Stomach (tissue), 4 donors: Measurements from ENCODE around the gene MYH9.
"Not testable (repeated sequence)": the region's sequence is repeated elsewhere in the genome, so short reads cannot be mapped to it uniquely, and the experiment has no call there.

ENCODE experiments used
- EP300 ChIP-seq: sonication (generic); formaldehyde crosslinking; IDR thresholded peaks from one replicate; pipeline ENCODE4 v1.6.1; 2017; ENCODE audit warnings: antibody characterized with exemption
- POLR2A ChIP-seq, 4 donors: fragments of 450-650 bp; IDR thresholded peaks; one replicate each; pipeline ENCODE4 v1.6.1; 2016; ENCODE audit warnings: antibody characterized with exemption in 4 of 4, control low read depth in 2 of 4, mild to moderate bottlenecking in 1 of 4, moderate library complexity in 1 of 4
- TF ChIP-seq, protein P1 (sequence below), 7 experiments: fragments of 450-650 bp in 4 of 7; fragments of 200-600 bp in 3 of 7; sonication (generic) in 3 of 7; IDR thresholded peaks; one replicate each; pipeline ENCODE4 v1.5.1; 2016 to 2019; ENCODE audit warnings: antibody characterized with exemption in 7 of 7, control low read depth in 2 of 7, mild to moderate bottlenecking in 1 of 7

DNA sequence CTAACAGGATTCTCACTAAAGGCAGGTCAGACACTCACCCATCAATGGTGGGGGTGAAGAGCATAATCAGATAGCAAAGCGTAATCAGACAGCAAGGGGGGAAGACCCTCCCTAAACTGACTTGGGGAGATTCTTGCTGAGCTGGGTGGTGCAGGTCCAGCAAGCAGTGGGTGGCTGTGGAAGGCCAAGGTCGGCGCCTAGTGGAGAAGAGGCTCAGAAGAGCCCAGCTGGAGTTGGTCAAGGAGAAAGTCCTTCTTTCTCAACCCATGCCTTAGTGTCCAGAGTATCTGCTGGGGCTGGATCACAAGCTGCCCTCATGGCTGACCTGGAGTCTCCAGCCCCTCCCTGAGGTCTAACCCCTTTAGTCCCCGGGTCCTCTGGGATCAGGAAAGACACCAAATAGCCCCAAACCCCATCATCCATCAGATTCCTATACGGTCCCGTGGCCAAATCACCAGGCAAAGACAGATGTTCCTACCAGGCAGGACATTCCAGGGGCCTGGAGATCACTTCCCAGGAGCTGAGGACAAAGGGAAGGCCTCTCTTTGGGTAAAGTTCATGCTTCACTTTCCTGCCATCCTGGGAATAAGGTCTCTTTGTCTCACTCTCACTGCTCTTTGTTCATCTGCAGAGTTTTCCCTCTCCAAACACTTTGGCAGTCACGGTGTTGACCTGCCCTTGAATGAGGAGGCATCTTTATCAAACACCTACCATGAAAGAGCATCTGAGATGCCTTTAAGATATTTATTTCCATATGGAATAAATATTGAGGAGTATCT lies 123.7 kb downstream of the MYH9 start:
- TF ChIP-seq, protein P1, sequence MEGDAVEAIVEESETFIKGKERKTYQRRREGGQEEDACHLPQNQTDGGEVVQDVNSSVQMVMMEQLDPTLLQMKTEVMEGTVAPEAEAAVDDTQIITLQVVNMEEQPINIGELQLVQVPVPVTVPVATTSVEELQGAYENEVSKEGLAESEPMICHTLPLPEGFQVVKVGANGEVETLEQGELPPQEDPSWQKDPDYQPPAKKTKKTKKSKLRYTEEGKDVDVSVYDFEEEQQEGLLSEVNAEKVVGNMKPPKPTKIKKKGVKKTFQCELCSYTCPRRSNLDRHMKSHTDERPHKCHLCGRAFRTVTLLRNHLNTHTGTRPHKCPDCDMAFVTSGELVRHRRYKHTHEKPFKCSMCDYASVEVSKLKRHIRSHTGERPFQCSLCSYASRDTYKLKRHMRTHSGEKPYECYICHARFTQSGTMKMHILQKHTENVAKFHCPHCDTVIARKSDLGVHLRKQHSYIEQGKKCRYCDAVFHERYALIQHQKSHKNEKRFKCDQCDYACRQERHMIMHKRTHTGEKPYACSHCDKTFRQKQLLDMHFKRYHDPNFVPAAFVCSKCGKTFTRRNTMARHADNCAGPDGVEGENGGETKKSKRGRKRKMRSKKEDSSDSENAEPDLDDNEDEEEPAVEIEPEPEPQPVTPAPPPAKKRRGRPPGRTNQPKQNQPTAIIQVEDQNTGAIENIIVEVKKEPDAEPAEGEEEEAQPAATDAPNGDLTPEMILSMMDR (IDR thresholded peaks at IDR 0.05): not testable (repeated sequence)
- TF ChIP-seq POLR2A (IDR thresholded peaks at IDR 0.05); EP300: not testable (repeated sequence)
